Measurements from ENCODE around the gene C1QTNF6.

C1QTNF6 gene

GRCh38 chr22:37199760-37200108 lies 11.7 kb upstream of the C1QTNF6 start:
- peak overlapping the region; percentile 33 for H3K4me3 ChIP-seq (ENCODE audit: low read depth, low read length)
- TF ChIP-seq CTCF (IDR thresholded peaks at IDR 0.05; ENCODE audit: insufficient read depth, low read depth, low read length, missing control alignments) = no peak
- DNase-seq (ENCODE audit: low read depth) = no peak

- DNase-seq (ENCODE audit: low read depth) = peak; percentile 99
- H3K4me3 ChIP-seq (ENCODE audit: low read depth, low read length) = peak overlapping the region; percentile 82
- peak; percentile 96 for TF ChIP-seq CTCF (IDR thresholded peaks at IDR 0.05; ENCODE audit: insufficient read depth, low read depth, low read length, missing control alignments)
Measured at GRCh38 chr22:37199103-37199759, 11.2 kb upstream of the C1QTNF6 start.

GRCh38 chr22:37198258-37199102 lies 10.4 kb upstream of the C1QTNF6 start:
- H3K4me3 ChIP-seq (ENCODE audit: low read depth, low read length) = peak overlapping the region; percentile 82
- peak; percentile 85 for TF ChIP-seq CTCF (IDR thresholded peaks at IDR 0.05; ENCODE audit: insufficient read depth, low read depth, low read length, missing control alignments)
- peak; percentile 89 for DNase-seq (ENCODE audit: low read depth)

- no peak for TF ChIP-seq CTCF (IDR thresholded peaks at IDR 0.05; ENCODE audit: insufficient read depth, low read depth, low read length, missing control alignments)
- DNase-seq (ENCODE audit: low read depth) = no peak
- peak overlapping the region; percentile 82 for H3K4me3 ChIP-seq (ENCODE audit: low read depth, low read length)
Measured at GRCh38 chr22:37197451-37198257, 9.6 kb upstream of the C1QTNF6 start.

GRCh38 chr22:37196539-37197450 lies 8.7 kb upstream of the C1QTNF6 start:
- no peak for DNase-seq (ENCODE audit: low read depth)
- TF ChIP-seq CTCF (IDR thresholded peaks at IDR 0.05; ENCODE audit: insufficient read depth, low read depth, low read length, missing control alignments) = no peak
- H3K4me3 ChIP-seq (ENCODE audit: low read depth, low read length) = no peak overlapping the region

GRCh38 chr22:37195921-37196320 lies 7.9 kb upstream of the C1QTNF6 start:
- DNase-seq (ENCODE audit: low read depth) = no peak
- H3K4me3 ChIP-seq (ENCODE audit: low read depth, low read length) = no peak overlapping the region
- no peak for TF ChIP-seq CTCF (IDR thresholded peaks at IDR 0.05; ENCODE audit: insufficient read depth, low read depth, low read length, missing control alignments)

All from GM12865 (cell line).